HL-60/S4 (cell line): ENCODE results near the gene CD4.

Source experiments
- in situ Hi-C: fragments of 300-500 bp; cut with MboI; formaldehyde crosslinking; loops from 2 replicates; pipeline ENCODE4 v1.14.3; 2022; ENCODE audit warnings: low sequenced_read_pairs

The CD4 gene

GRCh38 chr12:6764011-6764828 is 25.1 kb upstream of the CD4 start:
- in situ Hi-C loops, result no loop called here

- in situ Hi-C loops, result no loop called here
Observed at GRCh38 chr12:6765048-6765633, 24.2 kb upstream of the CD4 start.

GRCh38 chr12:6765634-6766581 is 23.4 kb upstream of the CD4 start, which contains the start of gene PTMS:
PTMS (plus strand) TSS chr12:6766363; CDS start chr12:6766706, 343 bp downstream.
- in situ Hi-C loops, result no loop called here

- in situ Hi-C loops, result no loop called here
Observed at GRCh38 chr12:6766651-6767349, 22.5 kb upstream of the CD4 start.

- in situ Hi-C loops, result no loop called here
Observed at GRCh38 chr12:6767353-6768319, 21.7 kb upstream of the CD4 start.

- in situ Hi-C loops, result no loop called here
Observed at GRCh38 chr12:6768437-6768914, 20.9 kb upstream of the CD4 start.

- in situ Hi-C loops, result no loop called here
Observed at GRCh38 chr12:6768990-6769389, 20.3 kb upstream of the CD4 start.

GRCh38 chr12:6769666-6770065 is 19.7 kb upstream of the CD4 start:
- in situ Hi-C loops, result no loop called here

- in situ Hi-C loops, result no loop called here
Observed at GRCh38 chr12:6770094-6770493, 19.2 kb upstream of the CD4 start.

GRCh38 chr12:6770600-6770999 is 18.7 kb upstream of the CD4 start:
- in situ Hi-C loops, result no loop called here

GRCh38 chr12:6771091-6771495 is 18.2 kb upstream of the CD4 start:
- in situ Hi-C loops, result no loop called here

- in situ Hi-C loops, result no loop called here
Observed at GRCh38 chr12:6771509-6772330, 17.6 kb upstream of the CD4 start.

GRCh38 chr12:6772331-6772695 is 17.0 kb upstream of the CD4 start, which contains the start of gene LAG3:
LAG3 (plus strand) TSS chr12:6772520; CDS start chr12:6772853, 333 bp downstream.
- in situ Hi-C loops, result no loop called here

GRCh38 chr12:6772726-6773589 is 16.4 kb upstream of the CD4 start:
- in situ Hi-C loops, result no loop called here

- in situ Hi-C loops, result no loop called here
Observed at GRCh38 chr12:6773590-6774351, 15.6 kb upstream of the CD4 start.

- in situ Hi-C loops, result no loop called here
Observed at GRCh38 chr12:6774499-6775062, 14.7 kb upstream of the CD4 start.
